Esophagus squamous epithelium (tissue), 4 donors: ENCODE data around the gene KRTAP10-1.

Experiments used
- CTCF ChIP-seq, 6 experiments: fragments of 450-650 bp in 4 of 6; fragments of 200-600 bp in 2 of 6; sonication (generic) in 2 of 6; IDR thresholded peaks; one replicate each; pipeline ENCODE4 v1.5.1; 2016 to 2019; ENCODE audit warnings: antibody characterized with exemption in 6 of 6, mild to moderate bottlenecking in 4 of 6, moderate library complexity in 4 of 6
- POLR2A ChIP-seq, 4 donors: fragments of 450-650 bp; IDR thresholded peaks; one replicate each; pipeline ENCODE4 v1.6.1; 2017; ENCODE audit warnings: antibody characterized with exemption in 4 of 4, mild to moderate bottlenecking in 4 of 4, moderate library complexity in 3 of 4

DNA sequence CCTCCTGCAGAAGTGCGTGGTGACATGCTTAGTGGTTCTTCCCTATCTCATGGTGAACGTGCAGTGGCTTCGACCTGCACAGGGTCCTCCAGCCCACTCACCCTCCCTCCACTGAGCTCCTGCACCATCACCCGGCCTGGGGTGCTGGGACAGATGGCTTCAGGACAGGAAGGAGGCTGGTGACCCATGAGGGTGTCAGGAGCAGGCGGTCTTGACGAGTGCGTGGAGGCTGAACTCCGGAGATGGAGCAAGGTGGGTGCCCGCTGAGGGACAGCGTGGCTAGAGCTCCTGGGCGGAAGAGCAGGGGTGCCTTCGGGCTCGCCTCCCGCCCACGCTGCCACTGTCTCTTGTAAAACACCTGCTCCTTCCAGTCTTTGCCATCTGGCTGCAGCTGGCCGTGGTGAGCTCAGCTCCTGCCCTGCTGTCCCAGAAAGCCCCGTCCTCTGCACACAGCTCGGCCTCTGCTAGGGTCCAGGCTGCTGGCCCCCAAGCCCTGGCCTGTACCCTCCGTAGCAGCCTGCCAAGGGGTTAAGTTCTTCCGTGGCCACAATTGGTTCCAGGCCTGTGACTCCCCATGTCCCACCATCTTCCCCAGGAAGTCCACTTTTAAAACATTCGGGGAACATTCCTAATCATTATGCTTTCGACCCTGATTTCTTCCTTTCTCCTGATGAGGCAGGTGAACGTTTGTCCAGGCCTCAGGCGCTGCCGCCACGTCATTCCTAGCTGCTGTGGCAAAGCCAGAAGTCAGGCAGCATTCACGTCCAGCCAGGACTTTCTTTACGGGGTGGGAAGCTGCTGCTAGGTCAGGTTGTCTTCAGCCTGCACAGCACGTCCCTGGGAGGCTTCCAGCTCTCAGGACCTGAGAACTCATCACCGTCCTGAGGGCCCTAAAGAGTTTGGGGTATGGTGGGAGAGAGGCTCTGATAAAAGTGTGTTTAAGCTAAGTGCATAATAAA is 8.1 kb downstream of the KRTAP10-1 start:
- no peak for TF ChIP-seq POLR2A (IDR thresholded peaks at IDR 0.05)
- no peak for TF ChIP-seq CTCF (IDR thresholded peaks at IDR 0.05)
